Measurements from ENCODE around the gene SRSF1.
"Not testable (repeated sequence)": the region's sequence is repeated elsewhere in the genome, so short reads cannot be mapped to it uniquely, and the experiment has no call there.

The SRSF1 gene

DNA sequence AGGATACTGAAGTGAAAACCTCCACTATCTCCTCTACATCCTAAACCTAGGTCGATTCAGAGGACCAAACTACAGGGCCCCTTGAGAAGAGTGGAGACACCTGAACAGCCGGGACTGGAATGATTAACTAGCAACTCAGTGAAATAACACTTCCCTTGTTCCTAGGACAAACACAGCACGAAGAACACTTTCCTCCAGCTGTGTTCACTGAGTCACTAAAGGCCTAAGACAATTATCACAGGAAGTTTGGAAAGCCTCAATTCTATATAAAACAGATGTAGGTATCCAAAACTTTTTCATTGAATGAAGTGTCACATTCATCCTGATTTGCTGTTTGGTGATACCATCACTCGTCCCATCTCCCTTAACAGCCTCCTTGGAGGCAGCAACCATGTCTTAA, 36.3 kb downstream of the SRSF1 start:
- in situ Hi-C loops (cut with MboI; ENCODE audit: low sequenced_read_pairs), result no loop called here

DNA sequence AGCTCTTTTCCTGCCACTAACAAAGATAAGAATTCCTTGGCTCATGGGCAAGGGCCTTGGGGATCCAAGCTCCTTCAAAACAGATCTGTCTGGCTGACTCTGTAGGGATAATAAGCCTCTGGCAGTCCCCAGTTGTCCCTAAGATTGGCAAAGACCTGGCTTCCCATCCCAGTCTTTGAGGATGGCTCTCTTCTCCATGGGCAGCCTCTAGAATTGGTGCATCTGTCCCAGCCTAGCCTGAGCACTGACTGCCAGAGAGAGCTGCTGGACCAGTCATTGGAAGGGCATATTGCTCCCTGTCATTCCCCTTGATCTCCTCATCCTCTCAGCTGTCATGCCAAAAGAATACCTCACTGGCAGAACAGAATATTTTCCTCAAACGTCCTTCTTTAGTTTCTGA, 38.6 kb downstream of the SRSF1 start:
- in situ Hi-C loops (cut with MboI; ENCODE audit: low sequenced_read_pairs), result no loop called here

GRCh38 chr17:57966875-57967274, 40.2 kb downstream of the SRSF1 start:
- in situ Hi-C loops (cut with MboI; ENCODE audit: low sequenced_read_pairs), result no loop called here

DNA sequence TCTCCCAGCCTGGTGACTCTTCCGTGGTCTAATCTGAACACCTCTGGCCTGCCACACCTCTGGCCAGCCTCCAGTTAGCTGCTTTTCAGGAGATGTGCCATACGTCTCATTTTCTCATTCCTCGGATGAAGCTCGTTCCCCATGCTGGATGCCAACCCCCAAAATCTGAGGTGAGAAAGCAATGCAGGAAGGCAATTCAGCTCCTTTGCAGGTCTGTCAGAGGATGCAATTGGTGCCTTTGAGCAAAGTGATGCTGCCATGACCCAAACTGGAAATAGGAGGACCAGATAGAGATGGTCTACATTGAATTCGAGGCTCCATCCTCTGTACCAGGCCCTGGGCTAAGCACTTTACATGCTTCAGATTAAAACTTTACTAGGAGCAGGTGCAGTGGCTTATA, 40.8 kb downstream of the SRSF1 start:
- in situ Hi-C loops (cut with MboI; ENCODE audit: low sequenced_read_pairs), result no loop called here

DNA sequence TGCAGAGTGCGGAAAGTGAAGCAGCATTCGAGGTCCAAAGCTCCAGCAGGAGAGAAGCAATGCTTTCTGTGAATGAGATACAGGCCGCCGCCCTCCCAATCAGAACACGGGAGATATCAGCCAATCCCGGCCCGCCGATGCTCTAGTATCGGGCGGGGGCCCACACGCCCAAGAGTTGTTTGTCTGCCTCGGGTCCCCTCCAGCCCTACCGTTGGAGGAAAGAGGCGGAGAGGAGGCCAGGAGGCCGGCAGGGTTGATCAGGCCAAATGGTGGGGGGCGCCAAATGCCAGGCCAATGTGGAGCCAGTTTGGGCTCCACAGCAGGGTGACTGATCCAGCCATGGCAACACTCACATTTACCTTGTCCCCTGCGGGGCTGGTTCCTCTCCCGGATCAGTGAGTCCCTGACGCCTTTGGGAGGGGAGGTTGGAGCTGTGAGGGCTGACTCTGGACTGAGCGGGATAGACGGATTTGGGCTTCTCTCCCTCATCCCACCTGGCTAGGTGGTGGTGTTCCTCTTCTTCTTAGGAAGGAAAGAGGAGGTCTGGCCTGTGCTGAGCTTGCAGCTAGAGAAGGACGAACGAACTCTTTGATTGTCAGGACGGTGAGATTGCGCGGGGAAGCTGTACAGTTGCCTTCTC, 41.4 kb downstream of the SRSF1 start:
- in situ Hi-C loops (cut with MboI; ENCODE audit: low sequenced_read_pairs), result no loop called here

DNA sequence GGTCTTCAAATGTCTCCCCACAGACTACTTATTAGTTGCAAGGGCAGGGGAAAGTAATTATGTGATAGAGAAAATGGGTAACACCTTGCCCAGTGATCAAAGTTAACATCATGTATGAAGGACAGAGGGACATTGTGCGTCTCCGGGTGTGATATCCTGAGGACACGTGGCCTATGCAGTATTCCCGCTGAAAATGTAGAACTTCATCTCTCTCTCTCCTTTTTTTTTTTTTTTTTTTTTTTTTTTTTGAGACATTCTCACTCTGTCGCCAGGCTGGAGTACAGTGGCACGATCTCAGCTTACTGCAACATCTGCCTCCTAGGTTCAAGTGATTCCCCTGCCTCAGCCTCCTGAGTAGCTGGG, 43.9 kb downstream of the SRSF1 start:
- in situ Hi-C loops (cut with MboI; ENCODE audit: low sequenced_read_pairs), result no loop called here

GRCh38 chr17:57962279-57963148, 44.5 kb downstream of the SRSF1 start:
- in situ Hi-C loops (cut with MboI; ENCODE audit: low sequenced_read_pairs), result no loop called here

DNA sequence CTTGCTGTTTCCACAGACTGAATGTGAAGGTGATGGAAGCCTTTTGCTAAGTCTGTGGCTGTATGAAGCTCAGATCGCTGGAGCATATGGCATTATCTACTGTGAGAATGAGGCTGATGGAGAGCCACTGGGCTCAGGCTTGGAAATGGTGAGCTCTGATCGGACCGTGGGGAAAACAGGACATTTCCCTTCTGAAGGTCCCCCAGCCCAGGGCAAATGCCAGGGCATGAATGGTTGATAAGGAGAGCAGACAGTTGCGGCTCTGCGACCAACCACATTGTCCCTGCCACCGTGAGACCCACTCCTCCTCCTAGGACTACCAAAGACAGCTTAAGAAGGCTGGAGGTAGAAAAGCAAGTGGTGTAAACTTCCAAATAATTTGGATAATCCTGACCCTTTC, 47.1 kb downstream of the SRSF1 start:
- in situ Hi-C loops (cut with MboI; ENCODE audit: low sequenced_read_pairs), result no loop called here

GRCh38 chr17:57958391-57958790, 48.7 kb downstream of the SRSF1 start:
- in situ Hi-C loops (cut with MboI; ENCODE audit: low sequenced_read_pairs), result not testable (repeated sequence)

GRCh38 chr17:57957886-57958285, 49.2 kb downstream of the SRSF1 start:
- in situ Hi-C loops (cut with MboI; ENCODE audit: low sequenced_read_pairs), result no loop called here

DNA sequence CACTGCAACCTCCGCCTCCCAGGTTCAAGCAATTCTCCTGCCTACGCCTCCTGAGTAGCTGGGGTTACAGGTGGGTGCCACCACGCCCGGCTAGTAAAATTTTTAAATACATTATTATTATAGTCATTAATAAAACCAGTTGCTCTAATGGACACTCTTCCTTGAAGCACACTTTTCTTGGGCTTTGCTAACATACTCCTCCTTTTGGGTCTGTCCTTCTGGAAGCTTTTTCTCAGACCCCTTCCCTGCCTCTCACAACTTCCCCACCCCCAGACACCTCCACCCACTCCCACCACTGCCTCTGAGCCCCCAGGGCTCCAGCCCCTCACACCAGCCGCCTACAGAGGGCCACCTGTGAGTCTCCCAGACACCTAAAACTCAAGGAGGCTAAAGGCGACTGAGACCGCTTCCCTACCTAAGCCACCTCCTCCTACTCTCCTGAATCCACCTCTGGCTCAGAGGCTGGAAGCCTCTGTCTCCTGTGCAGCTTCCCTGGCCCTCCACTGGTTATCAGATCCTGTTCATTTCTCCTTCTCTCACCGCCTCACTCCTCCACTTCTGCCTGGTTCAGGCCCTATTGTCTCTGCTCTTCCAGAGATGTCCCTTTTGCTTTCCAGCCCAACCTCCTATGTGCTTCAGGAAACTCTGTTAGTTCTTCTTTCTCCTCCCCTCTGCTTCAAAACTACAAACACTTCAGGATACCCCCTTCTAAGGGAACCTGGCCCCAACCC, 49.8 kb downstream of the SRSF1 start:
- in situ Hi-C loops (cut with MboI; ENCODE audit: low sequenced_read_pairs), result no loop called here

DNA sequence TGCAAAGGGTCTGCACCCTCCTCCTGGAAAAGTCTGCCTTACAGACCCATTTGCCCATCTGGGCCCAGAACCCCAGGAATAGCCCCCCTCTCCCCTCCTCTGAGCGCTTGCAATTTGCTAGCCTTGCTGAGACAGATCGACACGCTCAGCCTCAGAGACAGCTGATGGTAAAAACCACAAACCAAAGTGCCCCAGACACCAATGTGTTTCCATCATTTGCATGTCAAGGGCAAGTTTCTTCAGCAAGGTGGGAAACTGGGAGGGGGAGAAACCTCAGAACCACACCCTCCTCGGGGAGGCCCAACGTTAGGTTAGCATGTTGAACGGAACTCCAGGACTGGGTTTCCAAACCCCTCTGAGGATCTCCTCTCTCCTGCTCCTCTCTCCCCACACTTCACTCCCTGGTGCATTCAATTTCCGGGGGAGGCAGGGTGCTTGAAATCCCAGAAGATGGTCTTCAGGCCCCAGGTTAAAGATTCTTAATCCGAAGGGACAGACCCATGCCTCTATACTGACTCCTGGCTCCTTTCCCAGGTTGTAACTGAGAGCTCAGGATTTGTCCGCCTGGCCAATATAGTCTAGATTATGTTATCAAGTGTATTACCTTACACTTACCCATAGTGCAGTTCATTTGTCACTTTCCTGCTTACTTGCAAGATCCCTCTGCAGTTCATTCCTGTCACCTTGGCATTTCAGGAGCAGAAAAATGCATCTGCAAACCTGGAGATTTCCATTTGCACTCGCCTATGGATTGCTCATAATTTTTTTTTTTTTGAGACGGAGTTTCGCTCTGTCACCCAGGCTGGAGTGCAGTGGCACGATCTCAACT, 50.5 kb downstream of the SRSF1 start:
- in situ Hi-C loops (cut with MboI; ENCODE audit: low sequenced_read_pairs), result no loop called here

GRCh38 chr17:57955183-57955931, 51.7 kb downstream of the SRSF1 start, which contains the start of gene CUEDC1:
Gene CUEDC1 (minus strand): TSS chr17:57955412. CDS start chr17:57885564, 69,848 bp downstream.
- in situ Hi-C loops (cut with MboI; ENCODE audit: low sequenced_read_pairs), result no loop called here

GRCh38 chr17:57954397-57955182, 52.5 kb downstream of the SRSF1 start:
- in situ Hi-C loops (cut with MboI; ENCODE audit: low sequenced_read_pairs), result no loop called here

GRCh38 chr17:57953705-57954396, 53.2 kb downstream of the SRSF1 start:
- in situ Hi-C loops (cut with MboI; ENCODE audit: low sequenced_read_pairs), result no loop called here

All from HL-60/S4 (cell line).